Suprapubic skin (tissue), 4 donors: ENCODE measurements around the gene CEP43. TPM values are rescaled to one million over a fixed set of nuclear protein-coding genes. Genes with fewer than 3 reads are reported as not detected.

Experiments
- DNase-seq, 2 donors: peaks; one replicate each; pipeline ENCODE4 v3.0.0-alpha.2; 2019; ENCODE audit warnings: low spot score in 2 of 2
- H3K27ac ChIP-seq: fragments of 200-600 bp; sonication (generic); one replicate; pipeline ENCODE4 v1.5.1; 2019
- H3K27me3 ChIP-seq: fragments of 200-600 bp; sonication (generic); one replicate; pipeline ENCODE4 v1.5.1; 2019
- H3K36me3 ChIP-seq: fragments of 200-600 bp; sonication (generic); one replicate; pipeline ENCODE4 v1.5.1; 2019
- H3K4me1 ChIP-seq: fragments of 200-600 bp; sonication (generic); one replicate; pipeline ENCODE4 v1.5.1; 2019
- H3K4me3 ChIP-seq: fragments of 200-600 bp; sonication (generic); one replicate; pipeline ENCODE4 v1.5.1; 2019; ENCODE audit warnings: mild to moderate bottlenecking
- H3K9me3 ChIP-seq: fragments of 200-600 bp; sonication (generic); one replicate; pipeline ENCODE4 v1.5.1; 2019
- CTCF ChIP-seq, 2 donors: fragments of 200-600 bp in 1 of 2; fragments of 450-650 bp in 1 of 2; sonication (generic) in 1 of 2; IDR thresholded peaks; one replicate each; pipeline ENCODE4 v1.5.1; 2016 to 2019; ENCODE audit warnings: antibody characterized with exemption in 2 of 2, mild to moderate bottlenecking in 1 of 2, moderate library complexity in 1 of 2
- EP300 ChIP-seq: sonication (generic); formaldehyde crosslinking; IDR thresholded peaks from one replicate; pipeline ENCODE4 v1.6.1; 2017; ENCODE audit warnings: antibody characterized with exemption
- POLR2A ChIP-seq, 2 donors: fragments of 450-650 bp; IDR thresholded peaks; one replicate each; pipeline ENCODE4 v1.6.1; 2017; ENCODE audit warnings: antibody characterized with exemption in 2 of 2, mild to moderate bottlenecking in 2 of 2, moderate library complexity in 2 of 2
- POLR2AphosphoS5 ChIP-seq, 3 donors: sonication (generic); formaldehyde crosslinking; IDR thresholded peaks; one replicate each; pipeline ENCODE4 v1.6.1; 2017; ENCODE audit warnings: antibody characterized with exemption in 3 of 3
- WGBS: methylation state at CpG from one replicate; pipeline ENCODE4 v1.1.5; 2018; 5-methylcytosine and 5-hydroxymethylcytosine counted together
- total RNA-seq, 4 donors: library from RNA; depleted of rRNA; stranded (reverse); fragments of >200 nt; gene quantifications; one replicate each; pipeline ENCODE4 v1.1.0, GENCODE V29; 2016

Gene CEP43
- total RNA-seq, 4 donors from 2014 or later: 7.8 to 21.3 (median 11.2) TPM

- H3K4me1 ChIP-seq: peaks cover 19% of the 10 kb centered on the region
- peak; percentile 69 to 83 for DNase-seq
- H3K27ac ChIP-seq: peak overlapping the region; percentile 65
- H3K36me3 ChIP-seq: no peaks in the 10 kb centered on the region
- no peak for TF ChIP-seq POLR2A (IDR thresholded peaks at IDR 0.05)
- TF ChIP-seq EP300: no peak
- no peak for TF ChIP-seq POLR2AphosphoS5 (IDR thresholded peaks at IDR 0.05)
- TF ChIP-seq CTCF (IDR thresholded peaks at IDR 0.05): no peak
- no peaks in the 10 kb centered on the region for H3K9me3 ChIP-seq
- under 1% methylated on average over 36 of the region's 96 CpGs for WGBS
- no peaks in the 10 kb centered on the region for H3K27me3 ChIP-seq
- peak overlapping the region; percentile 88 for H3K4me3 ChIP-seq
These were observed 697 bp upstream of the CEP43 start for GRCh38 chr6:166998256-166999144.

GRCh38 chr6:166999884-167000253, 672 bp downstream of the CEP43 start:
- Histone ChIP-seq H3K27ac (peak overlapping the region; percentile 13), H3K4me1 (peaks cover 19% of the 10 kb centered on the region), H3K36me3 (no peaks in the 10 kb centered on the region), H3K27me3 (no peaks in the 10 kb centered on the region), H3K4me3 (peak overlapping the region; percentile 88), H3K9me3 (no peaks in the 10 kb centered on the region)
- TF ChIP-seq CTCF (IDR thresholded peaks at IDR 0.05) (no peak), POLR2A (IDR thresholded peaks at IDR 0.05) (no peak), EP300 (no peak), POLR2AphosphoS5 (IDR thresholded peaks at IDR 0.05) (no peak)
- no peak for DNase-seq
- WGBS: 3% methylated on average over 9 of the region's 10 CpGs

GRCh38 chr6:167000759-167001158, 1.6 kb downstream of the CEP43 start:
- TF ChIP-seq CTCF (IDR thresholded peaks at IDR 0.05): no peak
- TF ChIP-seq POLR2A (IDR thresholded peaks at IDR 0.05): no peak
- no peak for TF ChIP-seq POLR2AphosphoS5 (IDR thresholded peaks at IDR 0.05)
- no peak for TF ChIP-seq EP300
- Histone ChIP-seq H3K36me3 (peaks cover 1% of the 10 kb centered on the region), H3K27ac (no peak overlapping the region), H3K27me3 (no peaks in the 10 kb centered on the region), H3K9me3 (no peaks in the 10 kb centered on the region), H3K4me3 (peak overlapping the region; percentile 88), H3K4me1 (peaks cover 21% of the 10 kb centered on the region)
- WGBS: 90% methylated on average over 2 of the region's 2 CpGs
- DNase-seq: no peak

- Histone ChIP-seq H3K36me3 (peaks cover 8% of the 10 kb centered on the region), H3K4me3 (no peak overlapping the region), H3K9me3 (no peaks in the 10 kb centered on the region), H3K27me3 (no peaks in the 10 kb centered on the region), H3K27ac (no peak overlapping the region), H3K4me1 (peaks cover 12% of the 10 kb centered on the region)
- DNase-seq: no peak
- no peak for TF ChIP-seq POLR2A (IDR thresholded peaks at IDR 0.05)
- TF ChIP-seq POLR2AphosphoS5 (IDR thresholded peaks at IDR 0.05): no peak
- no peak for TF ChIP-seq EP300
- no peak for TF ChIP-seq CTCF (IDR thresholded peaks at IDR 0.05)
- WGBS: 60% methylated on average over 12 of the region's 12 CpGs
These were observed 6.4 kb downstream of the CEP43 start for GRCh38 chr6:167005350-167006159.

- Histone ChIP-seq H3K36me3 (peaks cover 20% of the 10 kb centered on the region), H3K9me3 (no peaks in the 10 kb centered on the region), H3K27me3 (no peaks in the 10 kb centered on the region), H3K4me1 (peaks cover 6% of the 10 kb centered on the region), H3K27ac (no peak overlapping the region), H3K4me3 (no peak overlapping the region)
- 96% methylated on average over 4 of the region's 4 CpGs for WGBS
- no peak for DNase-seq
- no peak for TF ChIP-seq POLR2A (IDR thresholded peaks at IDR 0.05)
- no peak for TF ChIP-seq EP300
- no peak for TF ChIP-seq CTCF (IDR thresholded peaks at IDR 0.05)
- no peak for TF ChIP-seq POLR2AphosphoS5 (IDR thresholded peaks at IDR 0.05)
These were observed 8.8 kb downstream of the CEP43 start for GRCh38 chr6:167007985-167008384.
